ENCODE measurements around the gene TMTC1. TPM values are rescaled to one million over a fixed set of nuclear protein-coding genes. Genes with fewer than 3 reads are reported as not detected.

Gene TMTC1
- total RNA-seq, 2 experiments from 2014 or later, result not detected

- Mint-ChIP-seq H3K27me3 (no peaks in the 10 kb centered on the region), H3K4me3 (no peak overlapping the region), H3K36me3 (ENCODE audit: low read depth) (no peaks in the 10 kb centered on the region), H3K9me3 (no peaks in the 10 kb centered on the region), H3K27ac (no peak overlapping the region), H3K4me1 (no peaks in the 10 kb centered on the region)
- DNase-seq, result no peak
- ChIA-PET CTCF (no interaction called here), POLR2A (no interaction called here)
Measured at GRCh38 chr12:29730481-29730880, 53.3 kb downstream of the TMTC1 start.

GRCh38 chr12:29728030-29728429 is 55.7 kb downstream of the TMTC1 start:
- H3K27me3 Mint-ChIP-seq, result no peaks in the 10 kb centered on the region
- no peak overlapping the region for H3K4me3 Mint-ChIP-seq
- no peak for DNase-seq
- H3K9me3 Mint-ChIP-seq, result no peaks in the 10 kb centered on the region
- ChIA-PET CTCF (no interaction called here), POLR2A (no interaction called here)
- H3K27ac Mint-ChIP-seq, result no peak overlapping the region
- no peaks in the 10 kb centered on the region for H3K36me3 Mint-ChIP-seq (ENCODE audit: low read depth)
- no peaks in the 10 kb centered on the region for H3K4me1 Mint-ChIP-seq

- Mint-ChIP-seq H3K27ac (no peak overlapping the region), H3K4me1 (no peaks in the 10 kb centered on the region), H3K4me3 (no peak overlapping the region), H3K36me3 (ENCODE audit: low read depth) (no peaks in the 10 kb centered on the region), H3K9me3 (no peaks in the 10 kb centered on the region), H3K27me3 (no peaks in the 10 kb centered on the region)
- DNase-seq, result no peak
- ChIA-PET CTCF (no interaction called here), POLR2A (no interaction called here)
Measured at GRCh38 chr12:29726741-29727348, 56.9 kb downstream of the TMTC1 start.

GRCh38 chr12:29726321-29726692 is 57.4 kb downstream of the TMTC1 start:
- Mint-ChIP-seq H3K27me3 (no peaks in the 10 kb centered on the region), H3K4me3 (no peak overlapping the region), H3K36me3 (ENCODE audit: low read depth) (no peaks in the 10 kb centered on the region), H3K27ac (no peak overlapping the region), H3K9me3 (no peaks in the 10 kb centered on the region), H3K4me1 (no peaks in the 10 kb centered on the region)
- CTCF ChIA-PET, result no interaction called here
- POLR2A ChIA-PET, result no interaction called here
- DNase-seq, result no peak

GRCh38 chr12:29725587-29726320 is 58.0 kb downstream of the TMTC1 start:
- no peaks in the 10 kb centered on the region for H3K27me3 Mint-ChIP-seq
- H3K4me3 Mint-ChIP-seq, result no peak overlapping the region
- no peaks in the 10 kb centered on the region for H3K4me1 Mint-ChIP-seq
- CTCF ChIA-PET, result no interaction called here
- POLR2A ChIA-PET, result no interaction called here
- no peak for DNase-seq
- H3K36me3 Mint-ChIP-seq (ENCODE audit: low read depth), result no peaks in the 10 kb centered on the region
- H3K27ac Mint-ChIP-seq, result no peak overlapping the region
- no peaks in the 10 kb centered on the region for H3K9me3 Mint-ChIP-seq

GRCh38 chr12:29722164-29722563 is 61.6 kb downstream of the TMTC1 start:
- Mint-ChIP-seq H3K36me3 (ENCODE audit: low read depth) (no peaks in the 10 kb centered on the region), H3K27ac (no peak overlapping the region), H3K4me1 (no peaks in the 10 kb centered on the region), H3K4me3 (no peak overlapping the region), H3K9me3 (no peaks in the 10 kb centered on the region), H3K27me3 (no peaks in the 10 kb centered on the region)
- ChIA-PET POLR2A (no interaction called here), CTCF (no interaction called here)
- no peak for DNase-seq

- no peaks in the 10 kb centered on the region for H3K9me3 Mint-ChIP-seq
- H3K4me3 Mint-ChIP-seq, result no peak overlapping the region
- no peaks in the 10 kb centered on the region for H3K27me3 Mint-ChIP-seq
- no peaks in the 10 kb centered on the region for H3K36me3 Mint-ChIP-seq (ENCODE audit: low read depth)
- POLR2A ChIA-PET, result no interaction called here
- DNase-seq, result no peak
- CTCF ChIA-PET, result interaction anchor here (1.1 kb wide), 1 partner anchor 88 kb away, joined by 3 read pairs; no protein-coding TSS in a partner anchor
- no peak overlapping the region for H3K27ac Mint-ChIP-seq
- no peaks in the 10 kb centered on the region for H3K4me1 Mint-ChIP-seq
Measured at GRCh38 chr12:29719381-29719780, 64.4 kb downstream of the TMTC1 start.

GRCh38 chr12:29717540-29718100 is 66.1 kb downstream of the TMTC1 start:
- Mint-ChIP-seq H3K9me3 (no peaks in the 10 kb centered on the region), H3K27ac (no peak overlapping the region), H3K4me3 (no peak overlapping the region), H3K27me3 (no peaks in the 10 kb centered on the region), H3K36me3 (ENCODE audit: low read depth) (no peaks in the 10 kb centered on the region), H3K4me1 (no peaks in the 10 kb centered on the region)
- no peak for DNase-seq
- POLR2A ChIA-PET, result no interaction called here
- CTCF ChIA-PET, result no interaction called here

- Mint-ChIP-seq H3K27me3 (no peaks in the 10 kb centered on the region), H3K27ac (no peak overlapping the region), H3K4me1 (no peaks in the 10 kb centered on the region), H3K4me3 (no peak overlapping the region), H3K36me3 (ENCODE audit: low read depth) (no peaks in the 10 kb centered on the region), H3K9me3 (no peaks in the 10 kb centered on the region)
- CTCF ChIA-PET, result no interaction called here
- POLR2A ChIA-PET, result no interaction called here
- no peak for DNase-seq
Measured at GRCh38 chr12:29714966-29715365, 68.8 kb downstream of the TMTC1 start.

- H3K27ac Mint-ChIP-seq, result no peak overlapping the region
- ChIA-PET POLR2A (no interaction called here), CTCF (no interaction called here)
- no peak for DNase-seq
- H3K36me3 Mint-ChIP-seq (ENCODE audit: low read depth), result no peaks in the 10 kb centered on the region
- no peaks in the 10 kb centered on the region for H3K9me3 Mint-ChIP-seq
- no peaks in the 10 kb centered on the region for H3K27me3 Mint-ChIP-seq
- H3K4me1 Mint-ChIP-seq, result no peaks in the 10 kb centered on the region
- no peak overlapping the region for H3K4me3 Mint-ChIP-seq
Measured at GRCh38 chr12:29713729-29714128, 70.0 kb downstream of the TMTC1 start.

GRCh38 chr12:29711381-29711780 is 72.4 kb downstream of the TMTC1 start:
- Mint-ChIP-seq H3K4me1 (no peaks in the 10 kb centered on the region), H3K9me3 (no peaks in the 10 kb centered on the region), H3K36me3 (ENCODE audit: low read depth) (no peaks in the 10 kb centered on the region), H3K27me3 (no peaks in the 10 kb centered on the region), H3K27ac (no peak overlapping the region), H3K4me3 (no peak overlapping the region)
- no peak for DNase-seq
- ChIA-PET POLR2A (no interaction called here), CTCF (no interaction called here)

GRCh38 chr12:29710104-29710503 is 73.6 kb downstream of the TMTC1 start:
- POLR2A ChIA-PET, result no interaction called here
- Mint-ChIP-seq H3K27me3 (no peaks in the 10 kb centered on the region), H3K36me3 (ENCODE audit: low read depth) (no peaks in the 10 kb centered on the region), H3K27ac (no peak overlapping the region), H3K9me3 (no peaks in the 10 kb centered on the region), H3K4me1 (no peaks in the 10 kb centered on the region), H3K4me3 (no peak overlapping the region)
- no peak for DNase-seq
- CTCF ChIA-PET, result no interaction called here

GRCh38 chr12:29709496-29710040 is 74.2 kb downstream of the TMTC1 start:
- no peak for DNase-seq
- Mint-ChIP-seq H3K27me3 (no peaks in the 10 kb centered on the region), H3K4me1 (no peaks in the 10 kb centered on the region), H3K36me3 (ENCODE audit: low read depth) (no peaks in the 10 kb centered on the region), H3K4me3 (no peak overlapping the region), H3K9me3 (no peaks in the 10 kb centered on the region), H3K27ac (no peak overlapping the region)
- ChIA-PET CTCF (no interaction called here), POLR2A (no interaction called here)

- Mint-ChIP-seq H3K4me3 (no peak overlapping the region), H3K4me1 (no peaks in the 10 kb centered on the region), H3K27me3 (no peaks in the 10 kb centered on the region), H3K27ac (no peak overlapping the region), H3K36me3 (ENCODE audit: low read depth) (no peaks in the 10 kb centered on the region), H3K9me3 (no peaks in the 10 kb centered on the region)
- no peak for DNase-seq
- ChIA-PET POLR2A (no interaction called here), CTCF (no interaction called here)
Measured at GRCh38 chr12:29709054-29709453, 74.7 kb downstream of the TMTC1 start.
